NCI-H2029 (cell line): ENCODE results near the gene ARL14EP.

Source experiments
- DNase-seq: peaks from one replicate; lab custom pipeline; 2025; lab: John Stamatoyannopoulos, UW

The ARL14EP gene

GRCh38 chr11:30326906-30327305 is 4.0 kb downstream of the ARL14EP start:
- no peak for DNase-seq

- DNase-seq = no peak
Observed at GRCh38 chr11:30328681-30329080, 5.8 kb downstream of the ARL14EP start.

- DNase-seq = no peak
Observed at GRCh38 chr11:30329150-30329940, 6.4 kb downstream of the ARL14EP start.

GRCh38 chr11:30333405-30333804 is 10.5 kb downstream of the ARL14EP start:
- no peak for DNase-seq

GRCh38 chr11:30342736-30343166 is 19.8 kb downstream of the ARL14EP start:
- DNase-seq = no peak

GRCh38 chr11:30344085-30344484 is 21.2 kb downstream of the ARL14EP start:
- DNase-seq = no peak

GRCh38 chr11:30345644-30346043 is 22.7 kb downstream of the ARL14EP start:
- no peak for DNase-seq

- DNase-seq = peak; percentile 43
Observed at GRCh38 chr11:30346068-30346688, 23.3 kb downstream of the ARL14EP start.

- DNase-seq = no peak
Observed at GRCh38 chr11:30348035-30348434, 25.1 kb downstream of the ARL14EP start.

- DNase-seq = no peak
Observed at GRCh38 chr11:30349885-30350284, 27.0 kb downstream of the ARL14EP start.

GRCh38 chr11:30350384-30350783 is 27.5 kb downstream of the ARL14EP start:
- DNase-seq = no peak

- DNase-seq = no peak
Observed at GRCh38 chr11:30351061-30351460, 28.2 kb downstream of the ARL14EP start.

- no peak for DNase-seq
Observed at GRCh38 chr11:30356391-30356790, 33.5 kb downstream of the ARL14EP start.

GRCh38 chr11:30357872-30358271 is 35.0 kb downstream of the ARL14EP start:
- no peak for DNase-seq

- no peak for DNase-seq
Observed at GRCh38 chr11:30358536-30358935, 35.6 kb downstream of the ARL14EP start.

GRCh38 chr11:30360741-30361140 is 37.8 kb downstream of the ARL14EP start:
- no peak for DNase-seq

GRCh38 chr11:30364139-30364836 is 41.4 kb downstream of the ARL14EP start:
- no peak for DNase-seq

GRCh38 chr11:30364837-30365482 is 42.1 kb downstream of the ARL14EP start:
- DNase-seq = no peak

- no peak for DNase-seq
Observed at GRCh38 chr11:30365793-30366517, 43.1 kb downstream of the ARL14EP start.

GRCh38 chr11:30368394-30368793 is 45.5 kb downstream of the ARL14EP start:
- no peak for DNase-seq

- DNase-seq = no peak
Observed at GRCh38 chr11:30370164-30370563, 47.3 kb downstream of the ARL14EP start.

GRCh38 chr11:30377347-30377746 is 54.4 kb downstream of the ARL14EP start:
- DNase-seq = no peak
